Ishikawa (cell line): ENCODE data around the gene TACC2.

Experiments
- TAF1 ChIP-seq: IDR thresholded peaks from 2 replicates; pipeline ENCODE4 v1.6.1; 2012; ENCODE audit warnings: low read depth, mild to moderate bottlenecking
- TCF12 ChIP-seq: IDR thresholded peaks from 2 replicates; pipeline ENCODE4 v1.6.1; 2012; ENCODE audit warnings: low read depth
- TF ChIP-seq, protein P1 (sequence below): IDR thresholded peaks from 2 replicates; pipeline ENCODE4 v1.6.1; 2012

GRCh38 chr10:122158362-122158761 lies 169.4 kb downstream of the TACC2 start:
- TF ChIP-seq, protein P1, sequence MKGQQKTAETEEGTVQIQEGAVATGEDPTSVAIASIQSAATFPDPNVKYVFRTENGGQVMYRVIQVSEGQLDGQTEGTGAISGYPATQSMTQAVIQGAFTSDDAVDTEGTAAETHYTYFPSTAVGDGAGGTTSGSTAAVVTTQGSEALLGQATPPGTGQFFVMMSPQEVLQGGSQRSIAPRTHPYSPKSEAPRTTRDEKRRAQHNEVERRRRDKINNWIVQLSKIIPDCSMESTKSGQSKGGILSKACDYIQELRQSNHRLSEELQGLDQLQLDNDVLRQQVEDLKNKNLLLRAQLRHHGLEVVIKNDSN, result no peak
- TF ChIP-seq TAF1 (no peak), TCF12 (no peak)
